ENCODE measurements around the gene LRMDA. TPM values are rescaled to one million over a fixed set of nuclear protein-coding genes. Genes with fewer than 3 reads are reported as not detected.
A peak's percentile ranks its signal among the peaks of the same experiment; 100 is the strongest.

Gene LRMDA
- total and polyA plus RNA-seq, 2 of the 8 experiments (the other 6 are each of a cell fraction or from before 2014, with no cell fraction given) = 0.86 to 2.8 TPM

GRCh38 chr10:75417522-75417927, 13.9 kb upstream of the LRMDA start (continued):
- TF ChIP-seq CBX8 (IDR thresholded peaks at IDR 0.05; ENCODE audit: borderline replicate concordance, low read depth, low read length) = no peak
- TF ChIP-seq E2F6 (IDR thresholded peaks at IDR 0.05) = no peak
- TF ChIP-seq HDAC2 (IDR thresholded peaks at IDR 0.05; ENCODE audit: borderline replicate concordance in 1 of 2, low read depth in 2 of 2, low read length in 2 of 2) = 0 out of 4 replicates have a peak, but pooled peaks of 1 of the 2 experiments have one; percentile 26
- TF ChIP-seq CBX5 (IDR thresholded peaks at IDR 0.05; ENCODE audit: low read depth, low read length) = no peak
- no peak for TF ChIP-seq POLR2A (IDR thresholded peaks at IDR 0.05; ENCODE audit: control extremely low read depth in 1 of 2, low read depth in 2 of 2, low read length in 2 of 2)
- TF ChIP-seq SUZ12 (IDR thresholded peaks at IDR 0.05; ENCODE audit: low read length) = no peak
- 0 out of 4 replicates have a peak, but pooled peaks of 1 of the 2 experiments have one; percentile 14 for TF ChIP-seq RAD21 (IDR thresholded peaks at IDR 0.05 in 1 of 2, conservative IDR thresholded peaks at IDR 0.05 in 1 of 2; ENCODE audit: low read depth in 2 of 2, low read length in 2 of 2)
- TF ChIP-seq TAF1 (IDR thresholded peaks at IDR 0.05; ENCODE audit: low read depth, low read length) = no peak
- TF ChIP-seq SIN3A (conservative IDR thresholded peaks at IDR 0.05 in 1 of 2, IDR thresholded peaks at IDR 0.05 in 1 of 2; ENCODE audit: low read depth in 1 of 2, low read length in 2 of 2) = no peak
- no peak for TF ChIP-seq SIX5 (IDR thresholded peaks at IDR 0.05; ENCODE audit: low read depth, low read length)
- no peak for TF ChIP-seq PHF8 (conservative IDR thresholded peaks at IDR 0.05; ENCODE audit: low read depth, low read length)
- TF ChIP-seq SRF (IDR thresholded peaks at IDR 0.05; ENCODE audit: low read depth, low read length) = no peak
- no peak for TF ChIP-seq GTF2F1 (IDR thresholded peaks at IDR 0.05; ENCODE audit: borderline replicate concordance, low read depth, low read length)
- TF ChIP-seq CREB1 (IDR thresholded peaks at IDR 0.05) = no peak
- peak; percentile 62; the same call in 1 of the 2 replicates for TF ChIP-seq ATF2 (IDR thresholded peaks at IDR 0.05; ENCODE audit: low read length)
- TF ChIP-seq TBP (IDR thresholded peaks at IDR 0.05; ENCODE audit: low read depth, low read length) = no peak
- no peak for TF ChIP-seq EZH2 (IDR thresholded peaks at IDR 0.05; ENCODE audit: low read depth, low read length, severe bottlenecking)
- peak; percentile 47; the same call in 1 of the 2 replicates for TF ChIP-seq BACH1 (IDR thresholded peaks at IDR 0.05; ENCODE audit: low read length)
- no peak for TF ChIP-seq KDM1A (IDR thresholded peaks at IDR 0.05; ENCODE audit: borderline replicate concordance, low read length)
- no peak for TF ChIP-seq MAX (IDR thresholded peaks at IDR 0.05)
- TF ChIP-seq EGR1 (IDR thresholded peaks at IDR 0.05; ENCODE audit: borderline replicate concordance, low read depth, low read length) = no peak
- TF ChIP-seq TEAD4 (IDR thresholded peaks at IDR 0.05; ENCODE audit: low read depth, low read length) = no peak
- no peak for TF ChIP-seq CEBPB (IDR thresholded peaks at IDR 0.05; ENCODE audit: low read depth, low read length)
- no peak for TF ChIP-seq MAFK (IDR thresholded peaks at IDR 0.05; ENCODE audit: low read depth, low read length)
